ENCODE measurements around the gene PIK3R2. TPM values are rescaled to one million over a fixed set of nuclear protein-coding genes. Genes with fewer than 3 reads are reported as not detected.

PIK3R2 gene
- total RNA-seq, 1 experiment from 2014 or later = 37.6 TPM

- no TSS peak for BruUV-seq (replicated peaks)
- intact Hi-C loops (cut with micrococcal nuclease; ENCODE audit: unreplicated experiment) = no loop called here
- H3K4me3 ChIP-seq (ENCODE audit: low read depth in 2 of 2, low read length in 2 of 2) = no peak overlapping the region
- DNase-seq (ENCODE audit: low read depth, low spot score) (no peak), ATAC-seq (no peak)
- in situ Hi-C loops (cut with HindIII; ENCODE audit: low pct_unique_long_range_greater_than_20kb, low sequenced_read_pairs) = no loop called here
- no peaks in the 10 kb centered on the region for H3K36me3 ChIP-seq (ENCODE audit: control insufficient read depth, insufficient read depth, low read length)
- no peaks in the 10 kb centered on the region for H3K4me1 ChIP-seq (ENCODE audit: control insufficient read depth, insufficient read depth, low read length)
- no peaks in the 10 kb centered on the region for H3K9me3 ChIP-seq (ENCODE audit: control insufficient read depth, insufficient read depth, low read depth, low read length)
- ChIA-PET POLR2A (interaction anchor here (0.6 kb wide), 1 partner anchor 31 kb away, joined by 6 read pairs; no protein-coding TSS in a partner anchor), CTCF (interaction anchor here (0.6 kb wide), 1 partner anchor 123 kb away, joined by 10 read pairs; no protein-coding TSS in a partner anchor)
- H3K27me3 ChIP-seq (ENCODE audit: control insufficient read depth, insufficient read depth, low read length) = no peaks in the 10 kb centered on the region
- H3K27ac ChIP-seq (ENCODE audit: low read length) = no peak overlapping the region
- no peak for TF ChIP-seq POLR2AphosphoS5 (IDR thresholded peaks at IDR 0.05; ENCODE audit: low read depth, low read length)
- no peak for TF ChIP-seq SIN3A (IDR thresholded peaks at IDR 0.05; ENCODE audit: borderline replicate concordance, insufficient read depth, low read depth, low read length)
- no peak for TF ChIP-seq TCF7L2 (IDR thresholded peaks at IDR 0.05; ENCODE audit: low read depth, low read length)
- TF ChIP-seq, protein P1, sequence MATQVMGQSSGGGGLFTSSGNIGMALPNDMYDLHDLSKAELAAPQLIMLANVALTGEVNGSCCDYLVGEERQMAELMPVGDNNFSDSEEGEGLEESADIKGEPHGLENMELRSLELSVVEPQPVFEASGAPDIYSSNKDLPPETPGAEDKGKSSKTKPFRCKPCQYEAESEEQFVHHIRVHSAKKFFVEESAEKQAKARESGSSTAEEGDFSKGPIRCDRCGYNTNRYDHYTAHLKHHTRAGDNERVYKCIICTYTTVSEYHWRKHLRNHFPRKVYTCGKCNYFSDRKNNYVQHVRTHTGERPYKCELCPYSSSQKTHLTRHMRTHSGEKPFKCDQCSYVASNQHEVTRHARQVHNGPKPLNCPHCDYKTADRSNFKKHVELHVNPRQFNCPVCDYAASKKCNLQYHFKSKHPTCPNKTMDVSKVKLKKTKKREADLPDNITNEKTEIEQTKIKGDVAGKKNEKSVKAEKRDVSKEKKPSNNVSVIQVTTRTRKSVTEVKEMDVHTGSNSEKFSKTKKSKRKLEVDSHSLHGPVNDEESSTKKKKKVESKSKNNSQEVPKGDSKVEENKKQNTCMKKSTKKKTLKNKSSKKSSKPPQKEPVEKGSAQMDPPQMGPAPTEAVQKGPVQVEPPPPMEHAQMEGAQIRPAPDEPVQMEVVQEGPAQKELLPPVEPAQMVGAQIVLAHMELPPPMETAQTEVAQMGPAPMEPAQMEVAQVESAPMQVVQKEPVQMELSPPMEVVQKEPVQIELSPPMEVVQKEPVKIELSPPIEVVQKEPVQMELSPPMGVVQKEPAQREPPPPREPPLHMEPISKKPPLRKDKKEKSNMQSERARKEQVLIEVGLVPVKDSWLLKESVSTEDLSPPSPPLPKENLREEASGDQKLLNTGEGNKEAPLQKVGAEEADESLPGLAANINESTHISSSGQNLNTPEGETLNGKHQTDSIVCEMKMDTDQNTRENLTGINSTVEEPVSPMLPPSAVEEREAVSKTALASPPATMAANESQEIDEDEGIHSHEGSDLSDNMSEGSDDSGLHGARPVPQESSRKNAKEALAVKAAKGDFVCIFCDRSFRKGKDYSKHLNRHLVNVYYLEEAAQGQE (IDR thresholded peaks at IDR 0.05; ENCODE audit: insufficient read depth in 1 of 2, low read depth in 2 of 2, low read length in 1 of 2) = no peak
- TF ChIP-seq CTCF (IDR thresholded peaks at IDR 0.05) = no peak
Observed at GRCh38 chr19:18214779-18215433, 61.9 kb downstream of the PIK3R2 start.

- Histone ChIP-seq H3K4me1 (ENCODE audit: control insufficient read depth, insufficient read depth, low read length) (no peaks in the 10 kb centered on the region), H3K36me3 (ENCODE audit: control insufficient read depth, insufficient read depth, low read length) (no peaks in the 10 kb centered on the region), H3K27me3 (ENCODE audit: control insufficient read depth, insufficient read depth, low read length) (no peaks in the 10 kb centered on the region), H3K4me3 (ENCODE audit: low read depth in 2 of 2, low read length in 2 of 2) (no peak overlapping the region), H3K9me3 (ENCODE audit: control insufficient read depth, insufficient read depth, low read depth, low read length) (no peaks in the 10 kb centered on the region), H3K27ac (ENCODE audit: low read length) (no peak overlapping the region)
- ATAC-seq (no peak), DNase-seq (ENCODE audit: low read depth, low spot score) (no peak)
- no TSS peak for BruUV-seq (replicated peaks)
- intact Hi-C loops (cut with micrococcal nuclease; ENCODE audit: unreplicated experiment) = no loop called here
- TF ChIP-seq CTCF (IDR thresholded peaks at IDR 0.05) (no peak), POLR2AphosphoS5 (IDR thresholded peaks at IDR 0.05; ENCODE audit: low read depth, low read length) (no peak), TCF7L2 (IDR thresholded peaks at IDR 0.05; ENCODE audit: low read depth, low read length) (no peak), SIN3A (IDR thresholded peaks at IDR 0.05; ENCODE audit: borderline replicate concordance, insufficient read depth, low read depth, low read length) (no peak)
- TF ChIP-seq, protein P1 (IDR thresholded peaks at IDR 0.05; ENCODE audit: insufficient read depth in 1 of 2, low read depth in 2 of 2, low read length in 1 of 2) = no peak
- CTCF ChIA-PET = no interaction called here
- POLR2A ChIA-PET = no interaction called here
- in situ Hi-C loops (cut with HindIII; ENCODE audit: low pct_unique_long_range_greater_than_20kb, low sequenced_read_pairs) = no loop called here
Observed at GRCh38 chr19:18216789-18217188, 63.8 kb downstream of the PIK3R2 start.

Measured in Panc1 (cell line).